Daoy (cell line): ENCODE measurements around the gene YAE1. TPM values are rescaled to one million over a fixed set of nuclear protein-coding genes. Genes with fewer than 3 reads are reported as not detected.
A peak's percentile ranks its signal among the peaks of the same experiment; 100 is the strongest.

ENCODE experiments used
- DNase-seq: peaks from one replicate; pipeline ENCODE4 v3.0.0-alpha.2; 2015; ENCODE audit warnings: low read depth
- total RNA-seq: library from RNA; depleted of rRNA; stranded (reverse); fragments of >200 nt; shearing (Covaris generic); gene quantifications from 2 replicates; pipeline ENCODE4 v1.2.3, GENCODE V29; 2014

Gene YAE1
- total RNA-seq, 1 experiment from 2014 or later: 73.8 TPM

- no peak for DNase-seq
These were observed 11.5 kb upstream of the YAE1 start for GRCh38 chr7:39554583-39555165.

DNA sequence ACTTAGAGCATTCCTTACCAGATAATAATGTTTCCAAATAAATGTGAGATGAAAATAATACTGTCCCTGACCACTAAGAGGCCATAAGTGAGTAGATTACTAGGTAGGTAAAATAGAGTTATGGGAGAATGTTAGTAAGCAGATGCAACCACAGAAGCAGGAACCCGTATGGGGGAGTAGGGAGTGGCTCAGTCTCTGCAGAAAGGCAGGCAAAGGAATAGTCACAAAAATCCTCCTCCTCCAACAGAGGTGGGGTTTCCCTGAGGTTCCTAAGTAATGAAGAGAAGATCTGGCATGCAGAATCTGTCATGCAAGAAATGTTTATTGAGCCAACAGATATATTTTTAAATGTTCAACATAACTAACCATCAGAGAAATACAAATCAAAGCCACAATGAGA is 9.0 kb upstream of the YAE1 start:
- no peak for DNase-seq

DNA sequence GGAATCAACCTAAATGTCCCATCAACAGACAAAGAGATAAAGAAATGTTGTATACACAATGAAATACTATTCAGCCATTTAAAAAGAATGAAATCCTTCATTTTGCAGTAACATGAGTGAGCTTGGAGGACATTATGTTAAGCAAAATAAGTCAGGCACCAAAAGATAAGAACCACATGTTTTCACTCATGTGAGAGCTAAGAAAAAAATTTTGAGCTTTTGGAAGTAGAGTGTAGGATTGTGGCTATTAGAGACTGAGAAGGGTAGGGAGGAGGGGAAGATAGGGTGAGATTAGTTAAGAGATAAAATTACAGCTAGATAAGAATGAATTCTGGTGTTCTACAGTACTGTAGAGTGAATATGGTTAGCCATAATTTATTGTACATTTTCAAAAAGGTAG is 8.3 kb upstream of the YAE1 start:
- no peak for DNase-seq

- DNase-seq: no peak
These were observed 5.8 kb upstream of the YAE1 start for GRCh38 chr7:39560408-39560807.

DNA sequence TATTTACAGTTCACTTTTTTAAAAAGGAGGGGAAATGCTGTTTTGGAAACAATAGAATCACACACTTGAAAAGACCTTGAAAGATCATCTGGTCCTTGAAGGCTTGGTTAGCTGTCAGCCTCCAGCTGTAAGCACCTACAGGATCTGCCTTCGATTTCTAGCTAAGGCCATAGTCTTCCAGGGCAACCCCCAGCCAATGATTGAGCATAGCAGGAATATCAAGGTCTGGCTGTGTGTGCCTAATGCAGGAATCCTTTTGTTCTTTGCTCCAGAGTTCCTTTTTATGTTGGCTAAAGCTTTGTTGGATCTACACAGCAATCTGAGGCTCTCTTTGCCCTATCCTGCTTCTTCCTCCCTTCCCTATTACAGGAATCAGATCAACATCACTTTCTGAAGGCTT is 5.2 kb upstream of the YAE1 start:
- no peak for DNase-seq

DNA sequence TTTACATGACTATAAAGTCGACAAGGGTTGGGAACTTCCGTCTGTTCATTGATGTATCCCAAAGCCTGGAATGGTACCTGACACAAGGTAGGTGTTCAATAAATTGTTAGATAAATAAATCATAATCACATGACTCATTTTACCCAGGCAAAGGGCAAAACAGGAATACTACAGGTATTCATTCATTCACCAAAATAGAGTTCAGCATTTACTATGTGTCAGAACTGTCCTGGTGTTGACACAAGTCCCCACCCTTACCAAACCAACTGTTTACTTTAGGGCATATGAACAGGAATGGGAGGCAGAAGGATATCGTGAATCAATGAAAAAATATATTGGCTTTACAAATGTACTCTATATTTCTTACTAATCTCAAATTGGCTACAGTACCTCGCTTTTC is 666 bp upstream of the YAE1 start:
- DNase-seq: no peak

DNA sequence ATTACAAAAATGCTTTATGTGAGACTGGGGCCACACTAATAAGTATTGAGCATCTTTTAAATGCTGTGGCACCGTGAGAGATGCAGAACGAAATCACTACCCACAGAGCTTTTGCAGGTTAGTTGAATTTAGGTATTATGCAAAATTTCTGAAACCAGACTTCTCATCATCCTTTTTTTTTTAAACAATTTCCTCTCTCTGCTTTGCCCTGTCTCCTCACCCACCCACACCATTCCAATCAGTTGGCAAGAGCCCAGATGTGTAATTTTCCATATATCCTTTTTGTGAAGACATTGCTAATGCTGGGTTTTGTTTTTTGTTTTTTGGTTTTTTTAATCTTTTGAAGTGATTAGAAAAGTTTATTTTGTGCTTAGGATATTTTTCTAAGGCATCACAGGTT is 1.1 kb downstream of the YAE1 start:
- DNase-seq: peak; percentile 21

DNA sequence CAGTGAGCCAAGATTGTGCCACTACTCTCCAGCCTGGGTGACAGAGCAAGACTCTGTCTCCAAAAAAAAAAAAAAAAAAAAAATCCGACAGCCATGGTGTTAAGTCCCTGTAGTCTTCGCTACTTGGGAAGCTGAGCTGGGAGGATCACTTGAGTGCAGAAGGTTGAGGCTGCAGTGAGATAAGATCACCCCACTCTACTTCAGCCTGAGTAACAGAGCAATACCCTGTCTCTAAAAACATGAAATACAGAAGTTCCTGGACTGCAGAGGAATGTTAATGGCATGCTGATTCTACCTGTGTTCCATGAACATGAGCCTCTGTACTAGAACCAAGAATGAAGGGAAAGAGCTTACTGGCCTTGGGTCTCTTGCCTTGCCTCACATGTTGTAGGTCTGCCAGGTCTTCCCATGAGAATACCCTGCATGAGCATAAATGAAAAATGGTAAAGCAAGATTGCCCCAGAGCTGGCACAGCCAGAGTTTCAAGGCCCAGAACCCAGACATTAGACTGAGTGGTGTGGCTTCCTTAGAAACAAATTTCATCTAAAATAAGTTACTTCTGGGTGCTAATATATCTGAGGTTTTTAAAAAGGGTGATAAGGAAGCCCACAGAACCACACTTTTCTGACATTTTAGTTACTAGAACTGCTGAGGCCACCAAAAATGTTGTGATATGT is 8.6 kb downstream of the YAE1 start:
- DNase-seq: no peak

- DNase-seq: no peak
These were observed 11.1 kb downstream of the YAE1 start for GRCh38 chr7:39577229-39577874.

DNA sequence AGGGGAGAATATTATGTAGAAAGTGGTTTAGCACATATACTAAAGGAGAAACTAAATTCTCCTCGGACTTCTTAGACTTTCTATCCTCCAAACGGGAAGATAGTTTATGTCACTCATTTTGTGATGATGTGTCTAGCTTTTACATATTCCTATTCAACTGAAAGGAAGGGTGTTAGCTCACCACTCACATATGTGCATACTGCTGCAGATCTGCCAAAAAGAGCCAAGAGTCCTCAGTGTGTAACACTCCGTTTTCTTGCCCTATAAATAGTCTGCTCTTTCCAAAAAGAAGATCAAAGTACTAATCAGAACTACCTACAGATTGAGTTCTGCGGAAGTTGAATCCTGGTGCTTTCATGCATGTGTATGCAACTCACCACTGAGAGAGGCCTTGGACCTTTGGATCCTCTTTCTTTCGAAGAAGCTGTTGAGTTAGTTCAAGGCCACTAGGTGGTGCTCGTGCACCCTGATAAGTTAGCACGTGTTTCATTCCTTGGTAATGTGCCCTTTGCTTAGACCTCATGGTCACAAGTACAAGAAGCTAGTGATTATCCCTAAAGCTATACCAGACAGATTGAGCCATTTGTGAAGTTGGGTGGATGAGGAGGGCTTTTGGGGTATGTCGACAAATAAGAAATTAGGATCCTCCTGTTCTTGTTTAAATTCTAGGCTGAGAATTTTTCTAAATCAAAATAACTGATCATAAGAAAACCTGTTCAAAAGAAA is 14.1 kb downstream of the YAE1 start:
- peak; percentile 95 for DNase-seq

GRCh38 chr7:39582536-39582935 is 16.3 kb downstream of the YAE1 start:
- DNase-seq: no peak

DNA sequence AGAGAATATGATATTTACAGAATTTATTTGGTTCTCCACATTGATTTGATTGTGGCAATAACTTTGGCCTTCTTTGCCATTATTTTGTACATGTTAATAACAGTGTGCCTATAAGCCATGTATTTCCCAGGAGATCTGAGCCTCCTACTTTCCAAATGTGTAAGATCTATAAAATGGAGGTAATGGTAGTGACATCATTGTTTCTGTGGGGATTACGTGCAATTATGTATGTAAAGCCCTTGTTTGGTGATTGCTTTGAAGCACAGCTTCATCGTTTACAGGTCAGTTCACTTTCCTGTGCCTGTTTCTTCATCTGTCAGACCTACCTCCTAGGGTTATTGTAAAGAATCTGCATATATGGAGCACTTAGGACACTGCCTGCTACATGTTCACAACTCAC is 17.3 kb downstream of the YAE1 start:
- no peak for DNase-seq

- DNase-seq: peak; percentile 71
These were observed 21.2 kb downstream of the YAE1 start for GRCh38 chr7:39587393-39587792.

GRCh38 chr7:39588416-39588815 is 22.2 kb downstream of the YAE1 start:
- DNase-seq: no peak

GRCh38 chr7:39589323-39590111 is 23.3 kb downstream of the YAE1 start:
- DNase-seq: peak; percentile 94

DNA sequence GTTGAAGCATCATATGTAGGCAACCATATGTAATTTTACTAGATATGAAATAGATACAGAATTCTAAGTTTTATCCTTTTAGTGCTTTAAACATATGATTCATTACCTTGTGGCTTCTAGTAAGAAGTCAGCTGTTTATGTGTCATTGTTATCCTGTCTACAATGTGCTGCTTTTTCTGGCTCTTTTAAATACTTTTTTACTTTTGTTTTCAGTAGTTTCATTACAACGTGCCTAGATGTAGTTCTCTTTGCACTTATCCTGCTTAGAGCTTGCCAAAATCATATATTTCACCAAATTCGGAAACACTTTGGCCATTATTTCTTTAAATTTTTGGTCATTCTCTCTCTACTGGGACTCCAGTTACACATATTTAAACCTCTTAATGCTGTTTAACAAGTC is 26.4 kb downstream of the YAE1 start:
- DNase-seq: peak; percentile 45

DNA sequence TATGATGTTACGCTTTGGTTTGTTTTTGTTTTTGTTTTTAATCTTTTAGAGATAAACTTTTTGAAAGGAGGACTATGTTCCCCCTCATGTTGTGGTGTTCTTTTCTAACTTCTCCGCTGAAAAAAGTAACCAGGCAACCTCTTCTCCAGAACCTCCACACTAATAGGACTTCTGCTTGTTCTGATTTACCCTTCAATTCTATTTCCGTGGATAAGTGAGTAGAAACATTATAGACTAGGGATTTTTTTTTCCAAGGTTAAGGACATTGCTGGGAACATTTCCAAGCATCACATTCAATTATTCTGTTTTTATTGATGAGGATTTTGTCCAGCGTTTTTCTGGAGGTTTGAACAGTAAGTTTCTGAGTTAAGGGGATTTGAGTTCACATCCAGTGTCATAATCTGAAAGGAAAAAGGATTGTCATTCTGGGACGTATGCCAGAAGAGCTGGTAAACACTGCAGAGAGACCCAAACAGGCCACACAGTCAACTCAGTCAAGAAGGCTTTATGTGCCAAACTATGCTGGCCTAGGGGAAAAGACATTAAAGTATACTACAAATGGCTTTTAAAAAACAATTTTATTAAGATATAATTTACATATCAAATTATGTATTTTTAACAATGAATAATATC is 28.9 kb downstream of the YAE1 start:
- no peak for DNase-seq

DNA sequence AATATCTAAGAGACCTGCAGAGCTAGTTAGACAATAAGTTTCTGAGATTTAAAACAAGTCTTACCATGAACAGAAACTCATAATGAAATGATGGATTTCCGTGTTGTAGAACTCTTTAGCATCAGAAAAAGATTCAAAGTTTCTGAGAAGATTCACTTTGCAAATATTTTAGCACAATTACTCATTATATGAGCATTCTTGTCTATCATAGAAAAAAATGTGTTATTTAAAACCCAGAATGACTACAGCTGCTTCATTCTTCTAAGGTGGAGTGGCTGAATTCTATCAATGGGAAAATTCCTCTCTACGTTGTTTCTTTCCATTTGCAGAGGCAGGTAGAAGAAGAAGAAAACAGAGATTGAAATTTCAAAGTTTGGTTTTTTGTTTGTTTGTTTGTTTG is 36.1 kb downstream of the YAE1 start:
- no peak for DNase-seq

DNA sequence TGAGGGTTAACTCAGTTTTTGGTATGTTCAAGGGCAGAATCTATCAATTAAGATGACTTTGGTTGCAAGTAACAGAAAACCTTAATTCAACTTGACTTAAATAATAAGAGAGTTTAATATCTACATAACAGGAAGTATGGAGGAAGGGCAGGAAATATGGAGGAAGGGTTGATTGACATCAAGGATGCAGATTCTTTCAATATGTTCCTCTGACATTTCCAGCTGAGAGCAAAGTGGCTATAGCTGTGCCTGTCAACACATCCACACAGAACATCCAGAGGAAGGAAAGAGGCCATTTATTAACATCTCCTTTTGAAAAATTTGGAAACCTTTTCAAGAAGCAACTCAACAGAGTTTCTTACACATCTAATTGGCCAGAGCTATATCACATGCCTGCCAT is 37.7 kb downstream of the YAE1 start:
- DNase-seq: no peak

DNA sequence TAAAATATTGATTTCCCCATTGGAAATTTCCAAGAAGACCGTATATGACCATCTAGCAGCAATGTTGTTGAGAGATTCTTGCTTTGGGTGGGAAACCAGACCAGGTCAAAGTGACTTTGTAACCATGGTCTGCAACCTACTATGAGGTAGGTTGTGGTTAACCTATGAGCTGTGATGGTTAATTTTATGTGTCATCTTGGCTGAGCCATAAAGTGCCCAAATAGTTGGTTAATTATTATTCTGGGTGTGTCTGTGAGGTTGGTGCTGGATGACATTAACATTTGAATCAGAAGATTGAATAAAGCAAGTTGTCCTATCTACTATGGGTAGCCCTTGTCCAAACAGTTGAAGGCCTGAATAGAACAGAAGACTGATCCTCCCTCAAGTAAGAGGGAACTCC is 38.9 kb downstream of the YAE1 start:
- no peak for DNase-seq

- DNase-seq: no peak
These were observed 40.1 kb downstream of the YAE1 start for GRCh38 chr7:39606352-39606751.

- no peak for DNase-seq
These were observed 40.7 kb downstream of the YAE1 start for GRCh38 chr7:39606941-39607340.
